HG02610 (cell line): ENCODE measurements around the gene RXRA.

ENCODE experiments used
- ATAC-seq: cut with Tn5 transposase; IDR thresholded peaks from one replicate; pipeline ENCODE4 v1.9.1; 2021; ENCODE audit warnings: mild to moderate bottlenecking, moderate library complexity; ENCODE audit not compliant: unreplicated experiment

RXRA gene

GRCh38 chr9:134378901-134379338, 52.7 kb downstream of the RXRA start:
- no peak for ATAC-seq

- no peak for ATAC-seq
These were observed 53.6 kb downstream of the RXRA start for GRCh38 chr9:134379831-134380365.

GRCh38 chr9:134380542-134381271, 54.5 kb downstream of the RXRA start:
- ATAC-seq: no peak

- no peak for ATAC-seq
These were observed 55.0 kb downstream of the RXRA start for GRCh38 chr9:134381272-134381661.

GRCh38 chr9:134381671-134382516, 55.6 kb downstream of the RXRA start:
- ATAC-seq: no peak

GRCh38 chr9:134382733-134383132, 56.5 kb downstream of the RXRA start:
- no peak for ATAC-seq

- no peak for ATAC-seq
These were observed 56.9 kb downstream of the RXRA start for GRCh38 chr9:134383148-134383547.

- ATAC-seq: no peak
These were observed 58.7 kb downstream of the RXRA start for GRCh38 chr9:134384811-134385479.

GRCh38 chr9:134385915-134386314, 59.7 kb downstream of the RXRA start:
- ATAC-seq: no peak

GRCh38 chr9:134386951-134387831, 60.9 kb downstream of the RXRA start:
- no peak for ATAC-seq

GRCh38 chr9:134388289-134388808, 62.1 kb downstream of the RXRA start:
- no peak for ATAC-seq

GRCh38 chr9:134388976-134389375, 62.7 kb downstream of the RXRA start:
- ATAC-seq: no peak

- ATAC-seq: no peak
These were observed 63.4 kb downstream of the RXRA start for GRCh38 chr9:134389642-134390041.

- peak; percentile 47 for ATAC-seq
These were observed 64.3 kb downstream of the RXRA start for GRCh38 chr9:134390537-134390936.

GRCh38 chr9:134390947-134391318, 64.7 kb downstream of the RXRA start:
- ATAC-seq: peak; percentile 22

GRCh38 chr9:134391319-134392231, 65.3 kb downstream of the RXRA start:
- peak; percentile 49 for ATAC-seq

GRCh38 chr9:134392900-134393299, 66.6 kb downstream of the RXRA start:
- no peak for ATAC-seq

- no peak for ATAC-seq
These were observed 67.5 kb downstream of the RXRA start for GRCh38 chr9:134393582-134394280.
